Tibial nerve (tissue), 4 donors: ENCODE results near the gene MED7. TPM values are rescaled to one million over a fixed set of nuclear protein-coding genes. Genes with fewer than 3 reads are reported as not detected.

Source experiments
- DNase-seq, 2 donors: peaks; one replicate each; pipeline ENCODE4 v3.0.0-alpha.2; 2019; ENCODE audit warnings: low spot score in 2 of 2
- H3K27ac ChIP-seq, 4 donors: fragments of 200-600 bp; sonication (generic) in 3 of 4; one replicate each; pipeline ENCODE4 v1.5.1; 2017 to 2019; ENCODE audit warnings: mild to moderate bottlenecking in 1 of 4
- H3K27me3 ChIP-seq, 2 donors: fragments of 200-600 bp; sonication (generic) in 1 of 2; one replicate each; pipeline versions ENCODE4 v1.5.1 to v1.6.0; 2017 to 2019
- H3K36me3 ChIP-seq, 3 donors: fragments of 200-600 bp; sonication (generic); one replicate each; pipeline ENCODE4 v1.5.1; 2018 to 2019
- H3K4me1 ChIP-seq, 4 donors: fragments of 200-600 bp; sonication (generic) in 3 of 4; one replicate each; pipeline ENCODE4 v1.5.1; 2017 to 2019
- H3K4me3 ChIP-seq, 4 donors: fragments of 200-600 bp; sonication (generic) in 3 of 4; one replicate each; pipeline ENCODE4 v1.5.1; 2017 to 2019; ENCODE audit warnings: mild to moderate bottlenecking in 1 of 4, moderate library complexity in 1 of 4
- H3K9me3 ChIP-seq, 4 donors: fragments of 200-600 bp; sonication (generic) in 3 of 4; one replicate each; pipeline ENCODE4 v1.5.1; 2017 to 2019
- CTCF ChIP-seq, 5 experiments: fragments of 200-600 bp in 3 of 5; fragments of 450-650 bp in 2 of 5; sonication (generic) in 3 of 5; IDR thresholded peaks; one replicate each; pipeline ENCODE4 v1.5.1; 2016 to 2019; ENCODE audit warnings: antibody characterized with exemption in 5 of 5, mild to moderate bottlenecking in 3 of 5, moderate library complexity in 2 of 5
- EP300 ChIP-seq, 2 donors: sonication (generic); formaldehyde crosslinking; IDR thresholded peaks; one replicate each; pipeline ENCODE4 v1.6.1; 2017; ENCODE audit warnings: antibody characterized with exemption in 2 of 2, mild to moderate bottlenecking in 1 of 2
- POLR2A ChIP-seq, 2 donors: fragments of 450-650 bp; IDR thresholded peaks; one replicate each; pipeline ENCODE4 v1.6.1; 2017; ENCODE audit warnings: antibody characterized with exemption in 2 of 2, mild to moderate bottlenecking in 2 of 2, moderate library complexity in 2 of 2
- WGBS, 2 donors: methylation state at CpG; one replicate each; pipeline ENCODE4 v1.1.5; 2018; 5-methylcytosine and 5-hydroxymethylcytosine counted together
- total RNA-seq, 4 donors: library from RNA; depleted of rRNA; stranded (reverse); fragments of >200 nt; gene quantifications; one replicate each; pipeline ENCODE4 v1.1.0, GENCODE V29; 2016

The MED7 gene
- total RNA-seq, 4 donors from 2014 or later, result 5.9 to 15.7 (median 12.3) TPM

- no peak for TF ChIP-seq POLR2A (IDR thresholded peaks at IDR 0.05)
- TF ChIP-seq EP300 (IDR thresholded peaks at IDR 0.05), result no peak
- TF ChIP-seq CTCF (IDR thresholded peaks at IDR 0.05), result no peak
- H3K9me3 ChIP-seq, result no peaks in the 10 kb centered on the region
- H3K27me3 ChIP-seq, result no peaks in the 10 kb centered on the region
- H3K27ac ChIP-seq, result no peak overlapping the region
- no peak for DNase-seq
- no peak overlapping the region for H3K4me3 ChIP-seq
- H3K36me3 ChIP-seq, result no peaks in the 10 kb centered on the region
- WGBS, 2 donors, result 19 to 26% methylated on average over 1 of the region's 1 CpG
- no peaks in the 10 kb centered on the region for H3K4me1 ChIP-seq
These were observed 14.7 kb upstream of the MED7 start for GRCh38 chr5:157157293-157157891.

GRCh38 chr5:157155297-157155696, 12.6 kb upstream of the MED7 start:
- Histone ChIP-seq H3K27me3 (no peaks in the 10 kb centered on the region), H3K9me3 (no peaks in the 10 kb centered on the region), H3K4me1 (no peaks in the 10 kb centered on the region), H3K27ac (no peak overlapping the region), H3K36me3 (no peaks in the 10 kb centered on the region), H3K4me3 (no peak overlapping the region)
- TF ChIP-seq POLR2A (IDR thresholded peaks at IDR 0.05) (no peak), EP300 (IDR thresholded peaks at IDR 0.05) (no peak), CTCF (IDR thresholded peaks at IDR 0.05) (no peak)
- 86 to 87% methylated on average over 3 of the region's 3 CpGs for WGBS, 2 donors
- DNase-seq, result no peak

GRCh38 chr5:157150995-157151394, 8.3 kb upstream of the MED7 start:
- no peak for DNase-seq
- Histone ChIP-seq H3K9me3 (no peaks in the 10 kb centered on the region), H3K27me3 (no peaks in the 10 kb centered on the region), H3K4me3 (no peak overlapping the region), H3K27ac (no peak overlapping the region), H3K4me1 (peaks cover 0 to 4% (median 2%) of the 10 kb centered on the region in 4 donors), H3K36me3 (no peaks in the 10 kb centered on the region)
- 86 to 88% methylated on average over 3 of the region's 3 CpGs for WGBS, 2 donors
- no peak for TF ChIP-seq EP300 (IDR thresholded peaks at IDR 0.05)

DNA sequence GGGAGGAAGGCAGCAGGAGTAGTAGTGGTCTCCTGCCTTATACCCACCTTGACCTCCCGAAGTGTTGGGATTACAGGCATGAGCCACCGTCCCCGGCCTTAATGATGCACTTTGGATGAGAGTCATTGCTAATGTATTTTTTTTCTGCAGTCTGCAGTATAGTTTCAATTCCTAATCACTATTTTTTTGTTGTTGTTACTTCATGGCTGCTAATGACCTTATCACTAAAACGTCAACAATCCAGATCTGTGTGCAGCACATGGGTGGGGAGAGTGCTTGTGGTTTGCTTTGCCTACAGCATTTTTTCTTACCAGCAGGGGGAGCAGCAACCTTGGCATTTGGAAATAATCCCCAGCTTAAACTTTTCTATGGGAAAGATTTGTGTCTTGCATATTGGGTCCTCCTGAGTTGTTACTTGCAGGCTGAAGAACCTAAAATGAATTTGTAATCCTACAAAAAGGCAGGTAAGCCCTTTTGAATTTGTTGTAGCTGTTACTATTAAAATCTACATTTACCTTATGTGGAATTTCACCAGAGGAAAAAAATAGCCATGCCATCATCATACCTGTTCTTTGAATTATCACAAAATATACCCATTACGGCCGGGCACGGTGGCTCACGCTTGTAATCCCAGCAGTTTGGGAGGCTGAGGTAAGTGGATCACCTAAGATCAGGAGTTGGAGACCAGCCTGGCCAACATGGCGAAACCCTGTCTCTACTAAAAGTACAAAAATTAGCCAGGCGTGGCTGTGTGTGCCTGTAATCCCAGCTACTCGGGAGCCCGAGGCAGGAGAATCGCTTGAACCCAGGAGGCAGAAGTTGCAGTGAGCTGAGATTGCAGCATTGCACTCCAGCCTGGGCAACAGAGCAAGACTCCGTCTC, 6.3 kb upstream of the MED7 start:
- H3K9me3 ChIP-seq, result no peaks in the 10 kb centered on the region
- TF ChIP-seq POLR2A (IDR thresholded peaks at IDR 0.05) (no peak), CTCF (IDR thresholded peaks at IDR 0.05) (peak; percentile 70 to 88 (median 83)), EP300 (IDR thresholded peaks at IDR 0.05) (no peak)
- no peaks in the 10 kb centered on the region for H3K27me3 ChIP-seq
- 76 to 77% methylated on average over 14 of the region's 14 CpGs for WGBS, 2 donors
- DNase-seq, result peak; percentile 42 to 92
- no peak overlapping the region for H3K4me3 ChIP-seq
- H3K27ac ChIP-seq, result no peak overlapping the region
- no peaks in the 10 kb centered on the region for H3K36me3 ChIP-seq
- H3K4me1 ChIP-seq, result peaks cover 0 to 5% (median 2%) of the 10 kb centered on the region in 4 donors

GRCh38 chr5:157143127-157143971, 684 bp upstream of the MED7 start:
- Histone ChIP-seq H3K27me3 (no peaks in the 10 kb centered on the region), H3K9me3 (peaks cover 0 to 5% (median 0%) of the 10 kb centered on the region in 4 donors), H3K4me1 (peaks cover 0 to 20% (median 9%) of the 10 kb centered on the region in 4 donors), H3K27ac (peak overlapping the region; percentile 84 to 95 (median 89)), H3K4me3 (peak overlapping the region; percentile 62 to 96 (median 73)), H3K36me3 (peaks cover 0 to 20% (median 0%) of the 10 kb centered on the region in 3 donors)
- 10 to 20% methylated on average over 33 of the region's 33 CpGs for WGBS, 2 donors
- DNase-seq, result peak; percentile 38 to 55
- no peak for TF ChIP-seq POLR2A (IDR thresholded peaks at IDR 0.05)
- no peak for TF ChIP-seq CTCF (IDR thresholded peaks at IDR 0.05)
- peak in 1 of 2 donors; percentile 58 for TF ChIP-seq EP300 (IDR thresholded peaks at IDR 0.05)
